SK-N-SH treated with all-trans-retinoic acid at 6 μM for 48 hours (cell line): Measurements from ENCODE around the gene ARPC1B.

Experiments
- ATAC-seq: fragments of 200-7000 bp; cut with Tn5 transposase; 3 replicates; pipeline ENCODE4 v1.9.1; 2020; ENCODE audit warnings: mild to moderate bottlenecking, moderate library complexity
- ARNTL ChIP-seq: fragments of 450-650 bp; formaldehyde crosslinking; IDR thresholded peaks from 2 replicates; pipeline ENCODE4 v1.5.0; 2020; ENCODE audit warnings: low read depth, mild to moderate bottlenecking, moderate library complexity, borderline replicate concordance
- BACH2 ChIP-seq: fragments of 250-450 bp; sonication (Bioruptor Pico); IDR thresholded peaks from 2 replicates; pipeline ENCODE4 v1.9.0; 2021; ENCODE audit warnings: mild to moderate bottlenecking, borderline replicate concordance
- CREB5 ChIP-seq: fragments of 250-450 bp; sonication (Bioruptor Pico); IDR thresholded peaks from 2 replicates; pipeline ENCODE4 v1.5.1; 2020; ENCODE audit warnings: low read depth, mild to moderate bottlenecking, moderate library complexity
- CSDC2 ChIP-seq: fragments of 250-450 bp; sonication (Bioruptor Pico); IDR thresholded peaks from 2 replicates; pipeline ENCODE4 v1.5.0; 2020; ENCODE audit warnings: mild to moderate bottlenecking, moderate library complexity
- CSRNP3 ChIP-seq: fragments of 250-450 bp; sonication (Bioruptor Pico); IDR thresholded peaks from 2 replicates; pipeline ENCODE4 v1.5.1; 2021; ENCODE audit warnings: mild to moderate bottlenecking, moderate library complexity
- ESRRG ChIP-seq: fragments of 250-450 bp; sonication (Bioruptor Pico); IDR thresholded peaks from 2 replicates; pipeline ENCODE4 v1.6.1; 2021; ENCODE audit warnings: mild to moderate bottlenecking
- GLIS3 ChIP-seq: fragments of 250-450 bp; sonication (Bioruptor Pico); IDR thresholded peaks from 2 replicates; pipeline ENCODE4 v1.5.0; 2020; ENCODE audit warnings: mild to moderate bottlenecking, moderate library complexity
- ISL1 ChIP-seq: fragments of 250-450 bp; sonication (Bioruptor Pico); IDR thresholded peaks from 2 replicates; pipeline ENCODE4 v2.1.2; 2022; ENCODE audit warnings: mild to moderate bottlenecking, moderate library complexity
- OSR1 ChIP-seq: fragments of 250-450 bp; sonication (Bioruptor Pico); IDR thresholded peaks from 2 replicates; pipeline ENCODE4 v1.8.0; 2022; ENCODE audit warnings: moderate library complexity, mild to moderate bottlenecking, inconsistent platforms
- PPARA ChIP-seq: fragments of 250-450 bp; sonication (Bioruptor Pico); IDR thresholded peaks from 2 replicates; pipeline ENCODE4 v1.5.0; 2020; ENCODE audit warnings: mild to moderate bottlenecking, borderline replicate concordance
- RARB ChIP-seq: fragments of 250-450 bp; sonication (Bioruptor Pico); IDR thresholded peaks from 2 replicates; pipeline ENCODE4 v1.8.0; 2021; ENCODE audit warnings: mild to moderate bottlenecking, moderate library complexity
- SNAI2 ChIP-seq: fragments of 250-450 bp; sonication (Bioruptor Pico); IDR thresholded peaks from 2 replicates; pipeline ENCODE4 v1.5.0; 2020; ENCODE audit warnings: mild to moderate bottlenecking, moderate library complexity
- TOX ChIP-seq: fragments of 250-450 bp; sonication (Bioruptor Pico); IDR thresholded peaks from 2 replicates; pipeline ENCODE4 v1.8.0; 2021; ENCODE audit warnings: mild to moderate bottlenecking, moderate library complexity, borderline replicate concordance
- ZC3H10 ChIP-seq: fragments of 250-450 bp; sonication (Bioruptor Pico); IDR thresholded peaks from 2 replicates; pipeline ENCODE4 v1.5.1; 2021; ENCODE audit warnings: mild to moderate bottlenecking, moderate library complexity
- ZFP3 ChIP-seq: fragments of 250-450 bp; sonication (Bioruptor Pico); IDR thresholded peaks from 2 replicates; pipeline ENCODE4 v1.5.0; 2020; ENCODE audit warnings: mild to moderate bottlenecking, moderate library complexity
- ZFP30 ChIP-seq: fragments of 450-650 bp; formaldehyde crosslinking; IDR thresholded peaks from 2 replicates; pipeline ENCODE4 v1.5.0; 2022; ENCODE audit warnings: mild to moderate bottlenecking, moderate library complexity
- ZNF565 ChIP-seq: fragments of 450-650 bp; formaldehyde crosslinking; conservative IDR thresholded peaks from 2 replicates; pipeline ENCODE4 v1.5.0; 2020; ENCODE audit warnings: low read depth, mild to moderate bottlenecking, moderate library complexity
- ZNF70 ChIP-seq: fragments of 450-650 bp; formaldehyde crosslinking; IDR thresholded peaks from 2 replicates; pipeline ENCODE4 v1.5.0; 2020; ENCODE audit warnings: mild to moderate bottlenecking, moderate library complexity
- TF ChIP-seq, protein P1 (sequence below): fragments of 250-450 bp; sonication (Bioruptor Pico); IDR thresholded peaks from 2 replicates; pipeline ENCODE4 v1.8.0; 2020; ENCODE audit warnings: mild to moderate bottlenecking, moderate library complexity, borderline replicate concordance
- TF ChIP-seq, protein P2 (sequence below): fragments of 250-450 bp; sonication (Bioruptor Pico); IDR thresholded peaks from 2 replicates; pipeline ENCODE4 v1.8.0; 2021; ENCODE audit warnings: low read depth, mild to moderate bottlenecking, moderate library complexity, borderline replicate concordance

Gene ARPC1B

GRCh38 chr7:99397297-99397983 lies 22.9 kb downstream of the ARPC1B start:
- TF ChIP-seq OSR1 (CRISPR knock-in tag) (no peak), ARNTL (no peak), TOX (CRISPR knock-in tag) (no peak), ESRRG (CRISPR knock-in tag) (no peak), SNAI2 (CRISPR knock-in tag) (no peak), CSDC2 (CRISPR knock-in tag) (no peak), ZC3H10 (CRISPR knock-in tag) (no peak), GLIS3 (CRISPR knock-in tag) (no peak; the same call in 1 of the 2 replicates)
- ATAC-seq: no peak; the same call in 2 of the 3 replicates

- ATAC-seq: peak; percentile 3; the same call in 2 of the 3 replicates
- TF ChIP-seq SNAI2 (CRISPR knock-in tag) (no peak), ZC3H10 (CRISPR knock-in tag) (0 out of 2 replicates have a peak, but pooled peaks have one; percentile 32), TOX (CRISPR knock-in tag) (no peak), ZFP30 (CRISPR knock-in tag) (no peak), BACH2 (no peak), PPARA (CRISPR knock-in tag) (no peak), ZFP3 (CRISPR knock-in tag) (no peak), ARNTL (no peak)
- TF ChIP-seq, protein P1, sequence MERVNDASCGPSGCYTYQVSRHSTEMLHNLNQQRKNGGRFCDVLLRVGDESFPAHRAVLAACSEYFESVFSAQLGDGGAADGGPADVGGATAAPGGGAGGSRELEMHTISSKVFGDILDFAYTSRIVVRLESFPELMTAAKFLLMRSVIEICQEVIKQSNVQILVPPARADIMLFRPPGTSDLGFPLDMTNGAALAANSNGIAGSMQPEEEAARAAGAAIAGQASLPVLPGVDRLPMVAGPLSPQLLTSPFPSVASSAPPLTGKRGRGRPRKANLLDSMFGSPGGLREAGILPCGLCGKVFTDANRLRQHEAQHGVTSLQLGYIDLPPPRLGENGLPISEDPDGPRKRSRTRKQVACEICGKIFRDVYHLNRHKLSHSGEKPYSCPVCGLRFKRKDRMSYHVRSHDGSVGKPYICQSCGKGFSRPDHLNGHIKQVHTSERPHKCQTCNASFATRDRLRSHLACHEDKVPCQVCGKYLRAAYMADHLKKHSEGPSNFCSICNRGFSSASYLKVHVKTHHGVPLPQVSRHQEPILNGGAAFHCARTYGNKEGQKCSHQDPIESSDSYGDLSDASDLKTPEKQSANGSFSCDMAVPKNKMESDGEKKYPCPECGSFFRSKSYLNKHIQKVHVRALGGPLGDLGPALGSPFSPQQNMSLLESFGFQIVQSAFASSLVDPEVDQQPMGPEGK (CRISPR knock-in tag): 0 out of 2 replicates have a peak, but pooled peaks have one; percentile 7
- TF ChIP-seq, all 23 proteins: peak for 2
These were observed 24.4 kb downstream of the ARPC1B start for GRCh38 chr7:99398891-99399445.

DNA sequence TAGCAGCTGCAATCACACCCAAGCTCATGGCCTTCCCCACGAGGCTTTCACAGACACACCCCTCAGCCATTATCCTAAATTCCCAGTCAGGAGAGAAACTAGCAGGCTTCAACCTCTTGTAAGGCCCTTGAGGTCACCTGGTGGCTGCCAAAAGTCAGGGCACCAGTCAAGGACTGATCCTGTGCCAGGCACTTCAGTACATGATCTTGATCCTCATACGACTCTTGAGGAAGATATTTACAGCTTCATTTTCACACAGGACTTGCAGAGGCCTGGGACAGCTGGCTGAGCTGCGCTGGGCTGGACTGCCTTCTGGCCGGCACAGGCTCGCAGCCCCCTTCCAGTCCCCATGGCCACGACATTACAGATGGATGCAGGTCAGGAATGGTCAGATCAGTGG lies 25.1 kb downstream of the ARPC1B start:
- TF ChIP-seq ESRRG (CRISPR knock-in tag) (no peak), ZNF70 (CRISPR knock-in tag) (no peak), ARNTL (no peak), ISL1 (no peak), CSRNP3 (no peak), PPARA (CRISPR knock-in tag) (no peak), ZNF565 (CRISPR knock-in tag) (no peak), TOX (CRISPR knock-in tag) (no peak), ZFP3 (CRISPR knock-in tag) (no peak), RARB (CRISPR knock-in tag) (no peak), CREB5 (no peak)
- TF ChIP-seq, protein P1 (CRISPR knock-in tag): no peak
- TF ChIP-seq, protein P2, sequence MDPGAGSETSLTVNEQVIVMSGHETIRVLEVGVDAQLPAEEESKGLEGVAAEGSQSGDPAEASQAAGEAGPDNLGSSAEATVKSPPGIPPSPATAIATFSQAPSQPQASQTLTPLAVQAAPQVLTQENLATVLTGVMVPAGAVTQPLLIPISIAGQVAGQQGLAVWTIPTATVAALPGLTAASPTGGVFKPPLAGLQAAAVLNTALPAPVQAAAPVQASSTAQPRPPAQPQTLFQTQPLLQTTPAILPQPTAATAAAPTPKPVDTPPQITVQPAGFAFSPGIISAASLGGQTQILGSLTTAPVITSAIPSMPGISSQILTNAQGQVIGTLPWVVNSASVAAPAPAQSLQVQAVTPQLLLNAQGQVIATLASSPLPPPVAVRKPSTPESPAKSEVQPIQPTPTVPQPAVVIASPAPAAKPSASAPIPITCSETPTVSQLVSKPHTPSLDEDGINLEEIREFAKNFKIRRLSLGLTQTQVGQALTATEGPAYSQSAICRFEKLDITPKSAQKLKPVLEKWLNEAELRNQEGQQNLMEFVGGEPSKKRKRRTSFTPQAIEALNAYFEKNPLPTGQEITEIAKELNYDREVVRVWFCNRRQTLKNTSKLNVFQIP: no peak
- ATAC-seq: no peak
